H1 (cell line): ENCODE measurements around the gene KRT72. TPM values are rescaled to one million over a fixed set of nuclear protein-coding genes. Genes with fewer than 3 reads are reported as not detected.

Experiments
- CTCF ChIA-PET: fragments of 300-600 bp; sonication (Branson Sonifier 250); formaldehyde crosslinking; loops from one replicate; lab custom pipeline; 2021; ENCODE audit not compliant: partially characterized antibody; lab: Charles Lee
- POLR2A ChIA-PET: fragments of 300-600 bp; sonication (Branson Sonifier 250); formaldehyde crosslinking; loops from one replicate; lab custom pipeline; 2021; ENCODE audit warnings: inconsistent platforms; ENCODE audit not compliant: partially characterized antibody; lab: Charles Lee
- DNase-seq, 2 experiments: peaks; one replicate each; pipeline versions ENCODE4 v3.0.0 to v3.0.0-alpha.2; 2010 to 2022; ENCODE audit warnings: low spot score in 2 of 2, low read depth in 1 of 2, mixed read lengths in 1 of 2
- FAIRE-seq: peaks from 2 replicates; lab custom pipeline; 2011; peaks lifted over from hg19 to GRCh38; lab: Jason Lieb, UNC
- H2AFZ ChIP-seq: 2 replicates; pipeline ENCODE4 v1.8.1; 2012; ENCODE audit warnings: low read length, inconsistent platforms
- H2AK5ac ChIP-seq: 2 replicates; pipeline ENCODE4 v1.6.1; 2013; ENCODE audit warnings: low read depth, low read length
- H2BK120ac ChIP-seq: replicated peaks from 2 replicates; pipeline ENCODE3; 2013; ENCODE audit warnings: low read depth, low read length, inconsistent platforms
- H2BK12ac ChIP-seq: 2 replicates; pipeline ENCODE4 v1.6.1; 2013; ENCODE audit warnings: low read depth, low read length
- H2BK15ac ChIP-seq: 2 replicates; pipeline ENCODE4 v1.6.1; 2013; ENCODE audit warnings: low read length
- H2BK20ac ChIP-seq: 2 replicates; pipeline ENCODE4 v1.6.1; 2013; ENCODE audit warnings: low read length
- H2BK5ac ChIP-seq: 2 replicates; pipeline ENCODE4 v1.6.1; 2013; ENCODE audit warnings: low read depth, low read length
- H3K14ac ChIP-seq: 2 replicates; pipeline ENCODE4 v1.6.1; 2013; ENCODE audit warnings: inconsistent platforms; ENCODE audit not compliant: insufficient read length
- H3K18ac ChIP-seq: 2 replicates; pipeline ENCODE4 v1.6.1; 2013; ENCODE audit warnings: low read length; ENCODE audit errors: extremely low read depth
- H3K23ac ChIP-seq: 2 replicates; pipeline ENCODE4 v1.6.1; 2013; ENCODE audit warnings: inconsistent platforms; ENCODE audit not compliant: insufficient read length
- H3K23me2 ChIP-seq: 2 replicates; pipeline ENCODE4 v1.6.1; 2013; ENCODE audit warnings: low read depth, low read length
- H3K27ac ChIP-seq: 2 replicates; pipeline ENCODE4 v1.6.1; 2011; ENCODE audit warnings: low read depth, low read length, inconsistent platforms
- H3K27me3 ChIP-seq, 4 experiments: replicated peaks in 1 of 4; 1 replicate in 1 of 4; 2 replicates in 3 of 4; pipeline versions ENCODE4 v1.6.1 to v1.8.1; 2011 to 2013; ENCODE audit warnings: low read length in 3 of 4, mild to moderate bottlenecking in 3 of 4, inconsistent platforms in 2 of 4, mixed read lengths in 2 of 4, moderate library complexity in 1 of 4; ENCODE audit not compliant: control insufficient read depth in 3 of 4, insufficient read depth in 3 of 4; ENCODE audit errors: extremely low read depth in 1 of 4
- H3K36me3 ChIP-seq, 4 experiments: 2 replicates each; pipeline versions ENCODE4 v1.6.1 to v1.8.1; 2011 to 2013; ENCODE audit warnings: mild to moderate bottlenecking in 4 of 4, low read length in 3 of 4, moderate library complexity in 2 of 4, control low read depth in 1 of 4, inconsistent platforms in 1 of 4; ENCODE audit not compliant: insufficient read depth in 4 of 4, control insufficient read depth in 2 of 4
- H3K4ac ChIP-seq: replicated peaks from 2 replicates; pipeline ENCODE3; 2013; ENCODE audit warnings: low read length, low read depth, mixed read lengths, inconsistent platforms; ENCODE audit not compliant: insufficient read length
- H3K4me1 ChIP-seq, 4 experiments: replicated peaks in 1 of 4; 1 replicate in 1 of 4; 2 replicates in 3 of 4; pipeline versions ENCODE4 v1.6.1 to v1.8.1; 2011 to 2013; ENCODE audit warnings: low read length in 3 of 4, inconsistent platforms in 2 of 4, mixed read lengths in 1 of 4; ENCODE audit not compliant: insufficient read depth in 4 of 4, control insufficient read depth in 3 of 4
- H3K4me2 ChIP-seq, 2 experiments: 2 replicates each; pipeline versions ENCODE4 v1.6.1 to v1.8.1; 2011 to 2013; ENCODE audit warnings: low read depth in 2 of 2, low read length in 2 of 2, control low read depth in 1 of 2, inconsistent platforms in 1 of 2, mild to moderate bottlenecking in 1 of 2; ENCODE audit not compliant: insufficient read depth in 1 of 2
- H3K4me3 ChIP-seq, 4 experiments: fragments of 200-600, 300-600 bp in 1 of 4; sonication (generic), shearing (Covaris generic), sonication (Bioruptor Twin) in 1 of 4; 2 replicates each; pipeline versions ENCODE4 v1.5.1 to v1.8.1; 2011 to 2016; ENCODE audit warnings: low read length in 4 of 4, low read depth in 3 of 4, control low read depth in 2 of 4, inconsistent platforms in 2 of 4, mild to moderate bottlenecking in 2 of 4, mixed read lengths in 1 of 4, moderate library complexity in 1 of 4; ENCODE audit not compliant: insufficient read depth in 2 of 4; ENCODE audit errors: extremely low read depth in 1 of 4
- H3K56ac ChIP-seq: replicated peaks from 2 replicates; pipeline ENCODE3; 2013; ENCODE audit warnings: low read depth, mild to moderate bottlenecking, mixed read lengths, low read length, inconsistent platforms; ENCODE audit not compliant: insufficient read length
- H3K79me1 ChIP-seq: 2 replicates; pipeline ENCODE4 v1.6.1; 2013; ENCODE audit warnings: low read depth, low read length, control low read depth
- H3K79me2 ChIP-seq, 2 experiments: 2 replicates each; pipeline versions ENCODE4 v1.6.1 to v1.8.1; 2012 to 2013; ENCODE audit warnings: low read length in 2 of 2, mild to moderate bottlenecking in 2 of 2, inconsistent platforms in 1 of 2; ENCODE audit not compliant: insufficient read depth in 2 of 2, control insufficient read depth in 1 of 2
- H3K9ac ChIP-seq, 4 experiments: replicated peaks in 1 of 4; 1 replicate in 1 of 4; 2 replicates in 3 of 4; pipeline versions ENCODE4 v1.6.1 to v1.8.1; 2011 to 2013; ENCODE audit warnings: low read depth in 3 of 4, low read length in 3 of 4, control low read depth in 2 of 4, mild to moderate bottlenecking in 2 of 4, moderate library complexity in 2 of 4, inconsistent platforms in 1 of 4; ENCODE audit errors: extremely low read depth in 1 of 4
- H3K9me3 ChIP-seq, 2 experiments: 2 replicates each; pipeline versions ENCODE4 v1.6.1 to v1.8.1; 2012 to 2013; ENCODE audit warnings: mild to moderate bottlenecking in 2 of 2, moderate library complexity in 2 of 2, control low read depth in 1 of 2, inconsistent platforms in 1 of 2, low read depth in 1 of 2, low read length in 1 of 2, mixed read lengths in 1 of 2; ENCODE audit not compliant: insufficient read depth in 2 of 2
- H4K20me1 ChIP-seq, 2 experiments: replicated peaks in 1 of 2; 2 replicates each; pipeline versions ENCODE3 to v1.8.1; 2011 to 2013; ENCODE audit warnings: inconsistent platforms in 2 of 2, low read length in 2 of 2, mild to moderate bottlenecking in 1 of 2; ENCODE audit not compliant: insufficient read depth in 2 of 2, control insufficient read depth in 1 of 2
- H4K5ac ChIP-seq: 2 replicates; pipeline ENCODE4 v1.6.1; 2013; ENCODE audit warnings: low read length, low read depth, mixed read lengths, inconsistent platforms; ENCODE audit not compliant: insufficient read length
- H4K8ac ChIP-seq: 2 replicates; pipeline ENCODE4 v1.8.0; 2013; ENCODE audit warnings: mild to moderate bottlenecking, moderate library complexity, low read length, inconsistent platforms; ENCODE audit not compliant: insufficient read depth; ENCODE audit errors: extremely low read depth
- H4K91ac ChIP-seq: replicated peaks from 2 replicates; pipeline ENCODE3; 2013; ENCODE audit warnings: low read length, mixed read lengths, inconsistent platforms; ENCODE audit not compliant: insufficient read length
- GTF2F1 ChIP-seq: IDR thresholded peaks from 2 replicates; pipeline ENCODE4 v1.6.1; 2012; ENCODE audit warnings: low read depth, low read length, improper control_type of control experiment, borderline replicate concordance
- HDAC2 ChIP-seq, 2 experiments: fragments of 300-600 bp in 1 of 2; sonication (generic) in 1 of 2; IDR thresholded peaks; 2 replicates each; pipeline ENCODE4 v1.6.1; 2011 to 2012; ENCODE audit warnings: low read depth in 2 of 2, low read length in 2 of 2, mild to moderate bottlenecking in 2 of 2, moderate library complexity in 2 of 2, borderline replicate concordance in 1 of 2, inconsistent platforms in 1 of 2
- JUND ChIP-seq: IDR thresholded peaks from 2 replicates; pipeline ENCODE4 v1.6.1; 2011; ENCODE audit warnings: mild to moderate bottlenecking, improper control_type of control experiment, low read length
- NANOG ChIP-seq: IDR thresholded peaks from 2 replicates; pipeline ENCODE4 v1.6.1; 2011; ENCODE audit warnings: low read length, low read depth, mild to moderate bottlenecking, inconsistent platforms; ENCODE audit not compliant: insufficient read depth, poor library complexity, severe bottlenecking
- RBBP5 ChIP-seq: IDR thresholded peaks from 2 replicates; pipeline ENCODE4 v1.7.1; 2012; ENCODE audit warnings: low read depth, mild to moderate bottlenecking, inconsistent platforms, low read length, moderate library complexity, borderline replicate concordance
- SIX5 ChIP-seq: IDR thresholded peaks from 2 replicates; pipeline ENCODE4 v1.6.1; 2011; ENCODE audit warnings: mild to moderate bottlenecking, low read depth, low read length
- TAF1 ChIP-seq: IDR thresholded peaks from 2 replicates; pipeline ENCODE4 v1.6.1; 2011; ENCODE audit warnings: mild to moderate bottlenecking, low read depth, low read length
- YY1 ChIP-seq: IDR thresholded peaks from 2 replicates; pipeline ENCODE4 v1.6.1; 2011; ENCODE audit warnings: low read depth, mild to moderate bottlenecking, low read length
- WGBS, 2 experiments: shearing (Covaris generic) in 1 of 2; methylation state at CpG; one replicate each; pipeline versions ENCODE4 v1.1.6 to v1.1.7; 2013 to 2015; ENCODE audit warnings: low lambda C conversion rate in 2 of 2, mixed read lengths in 2 of 2, inconsistent platforms in 1 of 2, low coverage in 1 of 2, missing lambda C conversion rate in 1 of 2; ENCODE audit not compliant: insufficient replicate concordance in 2 of 2, insufficient coverage in 1 of 2, insufficient read length in 1 of 2; ENCODE audit errors: extremely low coverage in 1 of 2, missing lambda C conversion rate in 1 of 2; 5-methylcytosine and 5-hydroxymethylcytosine counted together
- polyA plus RNA-seq, 7 experiments: library from polyadenylated mRNA; depleted of rRNA in 3 of 7; stranded (reverse) in 5 of 7; unstranded in 2 of 7; fragments of >200 nt in 5 of 7; fragments of 200-250 nt in 2 of 7; gene quantifications; 1 replicate in 5 of 7; 2 replicates in 1 of 7; 4 replicates in 1 of 7; pipeline versions ENCODE4 v1.2.1 to v1.2.3, GENCODE V29; 2011 to 2013; ENCODE audit warnings: missing spikeins in 2 of 7, mixed read lengths in 2 of 7
- total RNA-seq: library from RNA; stranded (reverse); fragmentation: NEBNext Ultra II Directional; extraction: Animal tissue kit (Norgen Biotek cat#: 25700); gene quantifications from 2 replicates; pipeline ENCODE4 v1.2.1, GENCODE V29; 2021

KRT72 gene
- total and polyA plus RNA-seq, 2 of the 8 experiments (the other 6 are each of a cell fraction or from before 2014, with no cell fraction given): not detected

DNA sequence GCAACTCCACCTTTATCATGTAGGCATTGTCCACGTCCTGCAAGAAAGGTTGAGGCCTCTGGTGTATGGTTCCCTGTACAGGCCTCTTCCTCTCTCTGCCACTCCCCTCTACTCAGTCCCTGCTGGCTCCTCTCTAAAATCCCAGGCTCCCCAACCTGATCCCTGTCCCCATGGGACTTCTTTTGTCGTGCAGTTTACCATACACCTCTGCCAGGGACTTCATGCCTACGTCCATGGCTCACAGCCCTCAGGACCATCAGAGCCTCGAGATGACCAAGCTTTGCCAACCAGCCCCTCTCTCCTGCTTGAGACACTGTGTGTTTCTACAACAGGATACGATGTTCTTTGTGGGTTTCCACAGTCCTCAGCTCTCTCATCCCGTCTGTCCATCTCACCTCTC is 47.8 kb upstream of the KRT72 start:
- H2BK5ac ChIP-seq: no peak overlapping the region
- WGBS, 2 experiments: 87% methylated on average over 6 of the region's 6 CpGs; no CpG with 5 or more reads in 1 of the 2 experiments
- H3K56ac ChIP-seq: no peak overlapping the region
- ChIA-PET CTCF (interaction anchor here (0.8 to 2.2 kb wide), 5 partner anchors 16 to 222 kb away, joined by 3 to 8 read pairs (median 5); no protein-coding TSS in a partner anchor), POLR2A (interaction anchor here (0.7 kb wide), 1 partner anchor 165 kb away, joined by 3 read pairs; no protein-coding TSS in a partner anchor)
- H3K23me2 ChIP-seq: no peaks in the 10 kb centered on the region
- DNase-seq (no peak), FAIRE-seq (no peak)
- H3K23ac ChIP-seq: no peak overlapping the region
- no peaks in the 10 kb centered on the region for H4K20me1 ChIP-seq
- no peak overlapping the region for H4K8ac ChIP-seq
- peaks cover 0 to 3% (median 0%) of the 10 kb centered on the region in 4 experiments; a peak in 1 of 7 replicates for H3K27me3 ChIP-seq
- no peak overlapping the region for H3K9ac ChIP-seq
- H3K14ac ChIP-seq: no peak overlapping the region
- no peak overlapping the region for H3K18ac ChIP-seq
- H3K4me1 ChIP-seq: no peaks in the 10 kb centered on the region
- H2AFZ ChIP-seq: no peak overlapping the region
- H2BK12ac ChIP-seq: no peak overlapping the region
- no peak overlapping the region for H2BK120ac ChIP-seq
- H3K27ac ChIP-seq: no peak overlapping the region
- no peak overlapping the region for H2BK15ac ChIP-seq
- H4K5ac ChIP-seq: no peak overlapping the region
- no peak overlapping the region for H2BK20ac ChIP-seq
- H3K36me3 ChIP-seq: no peaks in the 10 kb centered on the region
- H3K9me3 ChIP-seq: peaks cover 0 to 6% of the 10 kb centered on the region in 2 experiments; a peak in 1 of 4 replicates
- no peak overlapping the region for H3K4me3 ChIP-seq
- TF ChIP-seq JUND (no peak), GTF2F1 (no peak), NANOG (no peak), SIX5 (no peak), RBBP5 (no peak), TAF1 (no peak), YY1 (no peak), HDAC2 (IDR thresholded peaks at IDR 0.05; ENCODE audit: borderline replicate concordance in 1 of 2, low read depth in 2 of 2, low read length in 2 of 2) (no peak)
- no peak overlapping the region for H3K4ac ChIP-seq
- H4K91ac ChIP-seq: no peak overlapping the region
- H2AK5ac ChIP-seq: no peak overlapping the region
- no peaks in the 10 kb centered on the region for H3K79me1 ChIP-seq
- no peaks in the 10 kb centered on the region for H3K79me2 ChIP-seq
- H3K4me2 ChIP-seq: no peak overlapping the region
